Panc1 (cell line): ENCODE data around the gene C16orf89. TPM values are rescaled to one million over a fixed set of nuclear protein-coding genes. Genes with fewer than 3 reads are reported as not detected.

ENCODE experiments used
- ATAC-seq: fragments of 200-7000 bp; cut with Tn5 transposase; 2 replicates; pipeline ENCODE4 v1.9.1; 2020; ENCODE audit warnings: mild to moderate bottlenecking, moderate library complexity
- BruUV-seq: library from RNA; stranded (reverse); fragments of 400-500 nt; replicated peaks from 2 replicates; lab custom pipeline; 2021; lab: Mats Ljungman, UMichigan
- CTCF ChIA-PET: fragments of 300-600 bp; sonication (Branson Sonifier 250); formaldehyde crosslinking; loops from one replicate; lab custom pipeline; 2022; ENCODE audit warnings: antibody characterized with exemption; lab: Charles Lee
- POLR2A ChIA-PET: fragments of 300-600 bp; sonication (Branson Sonifier 250); formaldehyde crosslinking; loops from one replicate; lab custom pipeline; 2022; ENCODE audit warnings: antibody characterized with exemption; lab: Charles Lee
- DNase-seq: peaks from one replicate; pipeline ENCODE4 v3.0.0-alpha.2; 2010; ENCODE audit warnings: low read depth, low spot score
- H3K27ac ChIP-seq: 2 replicates; pipeline ENCODE4 v1.5.1; 2011; ENCODE audit warnings: mild to moderate bottlenecking, low read length, inconsistent platforms
- H3K27me3 ChIP-seq: fragments of 200-500 bp; sonication (Bioruptor generic); 2 replicates; pipeline ENCODE4 v1.6.0; 2014; ENCODE audit warnings: low read length, inconsistent platforms; ENCODE audit not compliant: control insufficient read depth, insufficient read depth
- H3K36me3 ChIP-seq: fragments of 200-500 bp; sonication (Bioruptor generic); 2 replicates; pipeline ENCODE4 v1.5.1; 2014; ENCODE audit warnings: inconsistent platforms, mild to moderate bottlenecking, low read length, moderate library complexity; ENCODE audit not compliant: control insufficient read depth, insufficient read depth
- H3K4me1 ChIP-seq: 2 replicates; pipeline ENCODE4 v1.5.1; 2011; ENCODE audit warnings: inconsistent platforms, mild to moderate bottlenecking, low read length, moderate library complexity; ENCODE audit not compliant: control insufficient read depth, insufficient read depth
- H3K4me3 ChIP-seq, 2 experiments: 2 replicates each; pipeline ENCODE4 v1.5.1; 2011 to 2012; ENCODE audit warnings: low read depth in 2 of 2, low read length in 2 of 2, mild to moderate bottlenecking in 2 of 2, inconsistent platforms in 1 of 2, moderate library complexity in 1 of 2
- H3K9me3 ChIP-seq: fragments of 200-500 bp; sonication (Bioruptor generic); 2 replicates; pipeline ENCODE4 v1.5.1; 2014; ENCODE audit warnings: low read depth, mild to moderate bottlenecking, inconsistent platforms, low read length, moderate library complexity; ENCODE audit not compliant: control insufficient read depth, insufficient read depth
- POLR2AphosphoS5 ChIP-seq: IDR thresholded peaks from 2 replicates; pipeline ENCODE4 v1.6.1; 2012; ENCODE audit warnings: mild to moderate bottlenecking, low read depth, low read length, moderate library complexity
- SIN3A ChIP-seq: IDR thresholded peaks from 2 replicates; pipeline ENCODE4 v1.6.1; 2012; ENCODE audit warnings: low read depth, mild to moderate bottlenecking, low read length, moderate library complexity, borderline replicate concordance; ENCODE audit not compliant: insufficient read depth
- TCF7L2 ChIP-seq: IDR thresholded peaks from 2 replicates; pipeline ENCODE4 v1.6.1; 2011; ENCODE audit warnings: mild to moderate bottlenecking, low read depth, low read length, inconsistent platforms
- in situ Hi-C: cut with HindIII; loops from 2 replicates; pipeline ENCODE4 v1.10.0; 2016; ENCODE audit warnings: low sequenced_read_pairs, low pct_unique_long_range_greater_than_20kb
- intact Hi-C: fragments of 100-400 bp; cut with micrococcal nuclease; formaldehyde crosslinking; loops from one replicate; pipeline ENCODE4 v1.10.0; 2022; ENCODE audit not compliant: unreplicated experiment
- total RNA-seq: library from RNA; stranded (reverse); gene quantifications from one replicate; pipeline ENCODE4 v1.2.1, GENCODE V29; 2021; ENCODE audit not compliant: unreplicated experiment
- TF ChIP-seq, protein P1 (sequence below), 2 experiments: IDR thresholded peaks; 2 replicates each; pipeline ENCODE4 v1.6.1; 2011 to 2012; ENCODE audit warnings: low read depth in 2 of 2, control low read depth in 1 of 2, low read length in 1 of 2, mild to moderate bottlenecking in 1 of 2, moderate library complexity in 1 of 2; ENCODE audit not compliant: insufficient read depth in 1 of 2
- TF ChIP-seq, protein P2 (sequence below): fragments of 450-650 bp; IDR thresholded peaks from 2 replicates; pipeline ENCODE4 v1.5.1; 2017; ENCODE audit warnings: mild to moderate bottlenecking

Gene C16orf89
- total RNA-seq, 1 experiment from 2014 or later: not detected

GRCh38 chr16:5004311-5004710 is 61.4 kb downstream of the C16orf89 start:
- H3K4me3 ChIP-seq: no peak overlapping the region
- H3K27ac ChIP-seq: no peak overlapping the region
- no peaks in the 10 kb centered on the region for H3K27me3 ChIP-seq
- ChIA-PET POLR2A (no interaction called here), CTCF (interaction anchor here (0.8 kb wide), 1 partner anchor 87 kb away, joined by 3 read pairs; no protein-coding TSS in a partner anchor)
- TF ChIP-seq, protein P1, sequence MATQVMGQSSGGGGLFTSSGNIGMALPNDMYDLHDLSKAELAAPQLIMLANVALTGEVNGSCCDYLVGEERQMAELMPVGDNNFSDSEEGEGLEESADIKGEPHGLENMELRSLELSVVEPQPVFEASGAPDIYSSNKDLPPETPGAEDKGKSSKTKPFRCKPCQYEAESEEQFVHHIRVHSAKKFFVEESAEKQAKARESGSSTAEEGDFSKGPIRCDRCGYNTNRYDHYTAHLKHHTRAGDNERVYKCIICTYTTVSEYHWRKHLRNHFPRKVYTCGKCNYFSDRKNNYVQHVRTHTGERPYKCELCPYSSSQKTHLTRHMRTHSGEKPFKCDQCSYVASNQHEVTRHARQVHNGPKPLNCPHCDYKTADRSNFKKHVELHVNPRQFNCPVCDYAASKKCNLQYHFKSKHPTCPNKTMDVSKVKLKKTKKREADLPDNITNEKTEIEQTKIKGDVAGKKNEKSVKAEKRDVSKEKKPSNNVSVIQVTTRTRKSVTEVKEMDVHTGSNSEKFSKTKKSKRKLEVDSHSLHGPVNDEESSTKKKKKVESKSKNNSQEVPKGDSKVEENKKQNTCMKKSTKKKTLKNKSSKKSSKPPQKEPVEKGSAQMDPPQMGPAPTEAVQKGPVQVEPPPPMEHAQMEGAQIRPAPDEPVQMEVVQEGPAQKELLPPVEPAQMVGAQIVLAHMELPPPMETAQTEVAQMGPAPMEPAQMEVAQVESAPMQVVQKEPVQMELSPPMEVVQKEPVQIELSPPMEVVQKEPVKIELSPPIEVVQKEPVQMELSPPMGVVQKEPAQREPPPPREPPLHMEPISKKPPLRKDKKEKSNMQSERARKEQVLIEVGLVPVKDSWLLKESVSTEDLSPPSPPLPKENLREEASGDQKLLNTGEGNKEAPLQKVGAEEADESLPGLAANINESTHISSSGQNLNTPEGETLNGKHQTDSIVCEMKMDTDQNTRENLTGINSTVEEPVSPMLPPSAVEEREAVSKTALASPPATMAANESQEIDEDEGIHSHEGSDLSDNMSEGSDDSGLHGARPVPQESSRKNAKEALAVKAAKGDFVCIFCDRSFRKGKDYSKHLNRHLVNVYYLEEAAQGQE (IDR thresholded peaks at IDR 0.05; ENCODE audit: insufficient read depth in 1 of 2, low read depth in 2 of 2, low read length in 1 of 2): no peak
- TF ChIP-seq, protein P2, sequence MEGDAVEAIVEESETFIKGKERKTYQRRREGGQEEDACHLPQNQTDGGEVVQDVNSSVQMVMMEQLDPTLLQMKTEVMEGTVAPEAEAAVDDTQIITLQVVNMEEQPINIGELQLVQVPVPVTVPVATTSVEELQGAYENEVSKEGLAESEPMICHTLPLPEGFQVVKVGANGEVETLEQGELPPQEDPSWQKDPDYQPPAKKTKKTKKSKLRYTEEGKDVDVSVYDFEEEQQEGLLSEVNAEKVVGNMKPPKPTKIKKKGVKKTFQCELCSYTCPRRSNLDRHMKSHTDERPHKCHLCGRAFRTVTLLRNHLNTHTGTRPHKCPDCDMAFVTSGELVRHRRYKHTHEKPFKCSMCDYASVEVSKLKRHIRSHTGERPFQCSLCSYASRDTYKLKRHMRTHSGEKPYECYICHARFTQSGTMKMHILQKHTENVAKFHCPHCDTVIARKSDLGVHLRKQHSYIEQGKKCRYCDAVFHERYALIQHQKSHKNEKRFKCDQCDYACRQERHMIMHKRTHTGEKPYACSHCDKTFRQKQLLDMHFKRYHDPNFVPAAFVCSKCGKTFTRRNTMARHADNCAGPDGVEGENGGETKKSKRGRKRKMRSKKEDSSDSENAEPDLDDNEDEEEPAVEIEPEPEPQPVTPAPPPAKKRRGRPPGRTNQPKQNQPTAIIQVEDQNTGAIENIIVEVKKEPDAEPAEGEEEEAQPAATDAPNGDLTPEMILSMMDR: no peak
- TF ChIP-seq POLR2AphosphoS5 (no peak), TCF7L2 (no peak), SIN3A (no peak)
- no peaks in the 10 kb centered on the region for H3K4me1 ChIP-seq
- no peaks in the 10 kb centered on the region for H3K36me3 ChIP-seq
- no peak for ATAC-seq
- intact Hi-C loops (no loop called here), in situ Hi-C loops (no loop called here)
- BruUV-seq: no TSS peak
- H3K9me3 ChIP-seq: no peaks in the 10 kb centered on the region
- DNase-seq: no peak

DNA sequence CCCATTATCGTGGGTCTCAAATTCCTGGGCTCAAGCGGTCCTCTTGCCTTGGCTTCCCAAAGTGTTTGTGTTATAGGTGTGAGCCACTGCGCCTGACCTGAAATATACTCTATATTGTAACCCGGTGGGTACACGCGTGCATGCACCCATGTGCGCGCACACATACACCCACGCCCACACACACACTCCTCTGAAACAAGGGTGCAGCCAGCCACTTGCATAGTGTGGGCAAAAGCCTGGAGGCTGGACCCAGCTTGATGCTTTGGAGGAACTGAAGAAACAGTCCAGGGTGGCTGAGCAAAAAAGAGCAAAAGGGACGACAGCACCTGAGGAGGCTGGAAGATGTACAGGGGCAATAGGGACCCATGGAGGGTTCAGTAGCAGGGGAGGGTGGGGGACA is 61.9 kb downstream of the C16orf89 start:
- intact Hi-C loops: no loop called here
- Histone ChIP-seq H3K4me1 (no peaks in the 10 kb centered on the region), H3K36me3 (no peaks in the 10 kb centered on the region), H3K4me3 (no peak overlapping the region), H3K9me3 (no peaks in the 10 kb centered on the region), H3K27me3 (no peaks in the 10 kb centered on the region), H3K27ac (no peak overlapping the region)
- in situ Hi-C loops: no loop called here
- TF ChIP-seq TCF7L2 (no peak), POLR2AphosphoS5 (no peak), SIN3A (no peak)
- TF ChIP-seq, protein P1 (IDR thresholded peaks at IDR 0.05; ENCODE audit: insufficient read depth in 1 of 2, low read depth in 2 of 2, low read length in 1 of 2): no peak
- TF ChIP-seq, protein P2: no peak
- ATAC-seq (no peak), DNase-seq (no peak)
- BruUV-seq: no TSS peak
- CTCF ChIA-PET: interaction anchor here (0.8 kb wide), 1 partner anchor 87 kb away, joined by 3 read pairs; no protein-coding TSS in a partner anchor
- POLR2A ChIA-PET: no interaction called here
